Epithelial cell of proximal tubule (primary cell): ENCODE results near the gene PEAK3. TPM values are rescaled to one million over a fixed set of nuclear protein-coding genes. Genes with fewer than 3 reads are reported as not detected.

Source experiments
- DNase-seq: peaks from one replicate; pipeline ENCODE4 v3.0.0-alpha.2; 2011; ENCODE audit warnings: low read depth
- H3K4me3 ChIP-seq: 2 replicates; pipeline ENCODE4 v1.5.1; 2011; ENCODE audit warnings: low read depth, mild to moderate bottlenecking, low read length
- CTCF ChIP-seq: conservative IDR thresholded peaks from 2 replicates; pipeline ENCODE4 v1.5.1; 2012; ENCODE audit warnings: low read depth, mild to moderate bottlenecking, low read length
- total RNA-seq: library from RNA; depleted of rRNA; stranded (reverse); fragments of >200 nt; gene quantifications from 2 replicates; pipeline ENCODE4 v1.2.3, GENCODE V29; 2015

Gene PEAK3
- total RNA-seq, 1 donor from 2014 or later = not detected

GRCh38 chr19:2239173-2239572, 42.8 kb downstream of the PEAK3 start:
- peak overlapping the region; percentile 58 for H3K4me3 ChIP-seq
- DNase-seq = no peak
- no peak for TF ChIP-seq CTCF

DNA sequence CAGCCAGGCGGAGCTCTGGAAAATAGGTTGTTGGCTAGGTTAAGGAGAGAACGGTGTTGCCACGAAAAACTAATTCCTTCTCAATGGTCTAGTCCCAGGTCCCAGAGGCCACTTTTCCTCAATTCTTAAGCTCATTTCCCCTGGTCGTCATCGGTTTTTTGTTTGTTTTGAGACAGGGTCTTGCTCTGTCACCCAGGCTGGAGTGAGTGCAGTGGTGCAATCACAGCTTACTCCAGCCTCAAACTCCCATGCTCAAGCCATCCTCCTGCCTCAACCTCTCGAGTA, 44.2 kb downstream of the PEAK3 start:
- TF ChIP-seq CTCF = no peak
- H3K4me3 ChIP-seq = peak overlapping the region; percentile 94
- DNase-seq = no peak

- DNase-seq = no peak
- TF ChIP-seq CTCF = no peak
- H3K4me3 ChIP-seq = peak overlapping the region; percentile 94
Observed at GRCh38 chr19:2237051-2237868, 44.7 kb downstream of the PEAK3 start.

DNA sequence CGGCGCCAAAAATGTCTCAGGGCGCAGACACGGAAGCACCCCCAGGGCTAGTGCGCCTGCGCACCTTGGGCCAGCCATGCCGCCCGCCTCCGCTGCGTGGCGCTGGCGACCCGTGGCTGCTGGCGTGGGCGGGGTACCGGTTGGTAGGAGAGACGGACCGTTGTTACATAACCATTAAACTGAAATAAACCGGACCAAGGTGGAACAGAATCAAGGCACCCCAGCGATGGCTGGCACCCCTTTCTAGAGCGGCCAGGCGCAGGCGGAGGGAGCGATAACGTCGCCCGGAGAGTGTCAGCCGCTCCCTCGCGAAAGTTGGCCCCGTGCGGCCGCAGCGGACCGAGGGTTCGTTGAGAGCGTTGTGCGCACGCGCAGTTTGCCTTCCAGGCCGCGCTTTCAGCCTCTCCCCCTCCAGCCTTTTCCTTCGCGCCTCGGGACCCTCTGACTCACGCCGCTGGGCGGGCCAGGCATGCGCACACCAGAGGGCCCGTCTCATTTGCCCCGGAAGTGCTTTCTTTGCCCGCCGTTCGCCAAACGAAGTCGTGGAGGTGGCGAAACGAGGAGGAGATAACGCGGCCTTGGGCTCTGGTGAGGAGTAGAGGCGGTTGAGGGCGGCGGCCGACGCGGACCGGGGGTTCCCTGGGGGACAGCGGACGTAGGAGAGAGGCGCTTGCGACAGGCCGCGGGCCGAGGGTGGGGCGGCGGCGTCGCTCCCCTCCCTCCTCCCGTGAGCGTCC, 45.5 kb downstream of the PEAK3 start, which contains the start of the genes PLEKHJ1 and SF3A2:
PLEKHJ1 (minus strand) TSS at position 16 of the 737 bp plus-strand sequence. CDS start 81 bp downstream, outside the sequence.
SF3A2 (plus strand) TSS at position 511 of the 737 bp plus-strand sequence. CDS start 6,595 bp downstream, outside the sequence.
- H3K4me3 ChIP-seq = peak within 1 kb of the TSS; percentile 94
- TF ChIP-seq CTCF = peak; percentile 96
- peak; percentile 62 for DNase-seq

- no peak for TF ChIP-seq CTCF
- DNase-seq = no peak
Observed at GRCh38 chr19:2236064-2236313, 46.0 kb downstream of the PEAK3 start.

GRCh38 chr19:2235381-2236063, 46.5 kb downstream of the PEAK3 start:
- no peak for TF ChIP-seq CTCF
- H3K4me3 ChIP-seq = peak overlapping the region; percentile 94
- DNase-seq = no peak

More at GRCh38 chr19:2236064-2236313, 46.0 kb downstream of the PEAK3 start:
- H3K4me3 ChIP-seq = peak overlapping the region; percentile 94
